Neural cell (in vitro differentiated cells): Measurements from ENCODE around the gene SMIM26. TPM values are rescaled to one million over a fixed set of nuclear protein-coding genes. Genes with fewer than 3 reads are reported as not detected.

Experiments used
- H2AFZ ChIP-seq: fragments of 200-600, 300-800 bp; sonication (generic), shearing (Covaris generic); 2 replicates; pipeline ENCODE4 v1.6.0; 2014; ENCODE audit warnings: low read depth, mild to moderate bottlenecking, antibody characterized with exemption, low read length, moderate library complexity
- H3F3A ChIP-seq: fragments of 200-600 bp; shearing (Covaris generic); 2 replicates; pipeline ENCODE4 v1.6.1; 2016; ENCODE audit warnings: mild to moderate bottlenecking, moderate library complexity, mixed read lengths, antibody characterized with exemption, low read length; ENCODE audit not compliant: insufficient read depth, poor library complexity, severe bottlenecking
- H3K27ac ChIP-seq: fragments of 200-600, 300-800 bp; sonication (generic), shearing (Covaris generic); 2 replicates; pipeline ENCODE4 v1.5.1; 2014; ENCODE audit warnings: mild to moderate bottlenecking, low read length, moderate library complexity
- H3K27me3 ChIP-seq: fragments of 300-800, 200-600 bp; sonication (generic), shearing (Covaris generic); 2 replicates; pipeline ENCODE4 v1.6.0; 2014; ENCODE audit warnings: mild to moderate bottlenecking, low read depth, low read length, moderate library complexity; ENCODE audit not compliant: insufficient read depth
- H3K36me3 ChIP-seq: fragments of 300-800, 200-600 bp; sonication (generic), shearing (Covaris generic); 2 replicates; pipeline ENCODE4 v1.5.1; 2014; ENCODE audit warnings: mild to moderate bottlenecking, antibody characterized with exemption, low read length, moderate library complexity; ENCODE audit not compliant: insufficient read depth
- H3K4me2 ChIP-seq: fragments of 300-800, 200-600 bp; sonication (generic), shearing (Covaris generic); 2 replicates; pipeline ENCODE4 v1.6.0; 2014; ENCODE audit warnings: mild to moderate bottlenecking, low read length
- H3K4me3 ChIP-seq: fragments of 300-800, 200-600 bp; sonication (generic), shearing (Covaris generic); 2 replicates; pipeline ENCODE4 v1.5.1; 2014; ENCODE audit warnings: mild to moderate bottlenecking, low read length, moderate library complexity
- H3K79me2 ChIP-seq: fragments of 200-600 bp; shearing (Covaris generic); replicated peaks from 2 replicates; pipeline ENCODE4 v1.6.0; 2014; ENCODE audit warnings: mild to moderate bottlenecking, low read length, moderate library complexity; ENCODE audit not compliant: insufficient read depth
- H3K9ac ChIP-seq: fragments of 300-800, 200-600 bp; sonication (generic), shearing (Covaris generic); 2 replicates; pipeline ENCODE4 v1.6.1; 2016; ENCODE audit warnings: mild to moderate bottlenecking, low read length, mixed read lengths
- H3K9me2 ChIP-seq: fragments of 200-600 bp; shearing (Covaris generic); 2 replicates; pipeline ENCODE4 v1.6.1; 2016; ENCODE audit warnings: mild to moderate bottlenecking, low read length, mixed read lengths; ENCODE audit not compliant: insufficient read depth
- H3K9me3 ChIP-seq: fragments of 200-600, 300-800 bp; sonication (generic), shearing (Covaris generic); 2 replicates; pipeline ENCODE4 v1.6.1; 2016; ENCODE audit warnings: mild to moderate bottlenecking, mixed run types, low read length, moderate library complexity, mixed read lengths
- H4K20me1 ChIP-seq: fragments of 200-600 bp; shearing (Covaris generic); 2 replicates; pipeline ENCODE4 v1.6.1; 2016; ENCODE audit warnings: mild to moderate bottlenecking, mixed run types; ENCODE audit not compliant: insufficient read depth
- CTCF ChIP-seq: fragments of 450-650 bp; IDR thresholded peaks from 2 replicates; pipeline ENCODE4 v1.5.1; 2014; ENCODE audit warnings: antibody characterized with exemption, mild to moderate bottlenecking, moderate library complexity; ENCODE audit not compliant: poor library complexity, severe bottlenecking
- EP300 ChIP-seq: fragments of 450-650 bp; conservative IDR thresholded peaks from 2 replicates; pipeline ENCODE4 v1.6.1; 2014; ENCODE audit warnings: antibody characterized with exemption, mild to moderate bottlenecking, moderate library complexity; ENCODE audit not compliant: poor library complexity, severe bottlenecking
- EZH2 ChIP-seq: fragments of 200-600, 300-800 bp; shearing (Covaris generic), sonication (generic); IDR thresholded peaks from 2 replicates; pipeline ENCODE4 v1.6.1; 2014; ENCODE audit warnings: antibody characterized with exemption, low read length, borderline replicate concordance, mild to moderate bottlenecking; ENCODE audit not compliant: insufficient read depth, poor library complexity, severe bottlenecking
- MXI1 ChIP-seq: fragments of 450-650 bp; conservative IDR thresholded peaks from 2 replicates; pipeline ENCODE4 v1.6.1; 2014; ENCODE audit warnings: antibody characterized with exemption, mild to moderate bottlenecking; ENCODE audit not compliant: poor library complexity, severe bottlenecking
- POLR2AphosphoS5 ChIP-seq: IDR thresholded peaks from 2 replicates; pipeline ENCODE4 v1.6.1; 2012
- RAD21 ChIP-seq: fragments of 450-650 bp; conservative IDR thresholded peaks from 2 replicates; pipeline ENCODE4 v1.6.1; 2014; ENCODE audit warnings: antibody characterized with exemption, mild to moderate bottlenecking, moderate library complexity
- REST ChIP-seq: IDR thresholded peaks from 2 replicates; pipeline ENCODE4 v1.6.1; 2012; ENCODE audit warnings: borderline replicate concordance
- SMC3 ChIP-seq: fragments of 450-650 bp; conservative IDR thresholded peaks from 2 replicates; pipeline ENCODE4 v1.6.1; 2014; ENCODE audit warnings: antibody characterized with exemption, mild to moderate bottlenecking, moderate library complexity; ENCODE audit not compliant: poor library complexity
- TAF1 ChIP-seq: IDR thresholded peaks from 2 replicates; pipeline ENCODE4 v1.6.1; 2012; ENCODE audit warnings: low read depth
- polyA plus RNA-seq: library from polyadenylated mRNA; depleted of rRNA; stranded (reverse); fragments of >200 nt; gene quantifications from 2 replicates; pipeline ENCODE4 v1.2.3, GENCODE V29; 2014

The SMIM26 gene
- polyA plus RNA-seq, 1 donor from 2014 or later, result 215 TPM

GRCh38 chr20:18545566-18545965 is 21.7 kb upstream of the SMIM26 start:
- Histone ChIP-seq H3K36me3 (peaks cover 5% of the 10 kb centered on the region), H3K4me3 (no peak overlapping the region), H4K20me1 (no peaks in the 10 kb centered on the region), H3K27ac (no peak overlapping the region), H3K27me3 (no peaks in the 10 kb centered on the region), H2AFZ (no peak overlapping the region), H3F3A (no peaks in the 10 kb centered on the region), H3K9ac (no peak overlapping the region), H3K79me2 (no peaks in the 10 kb centered on the region), H3K9me2 (no peaks in the 10 kb centered on the region), H3K4me2 (no peak overlapping the region), H3K9me3 (no peaks in the 10 kb centered on the region)
- TF ChIP-seq EZH2, result no peak
- TF ChIP-seq TAF1, result no peak
- no peak for TF ChIP-seq CTCF
- no peak for TF ChIP-seq SMC3
- no peak for TF ChIP-seq RAD21
- no peak for TF ChIP-seq EP300
- TF ChIP-seq REST, result no peak
- no peak for TF ChIP-seq POLR2AphosphoS5
- TF ChIP-seq MXI1, result no peak

- TF ChIP-seq POLR2AphosphoS5 (no peak), TAF1 (no peak), REST (no peak), MXI1 (no peak), EP300 (no peak)
- no peak overlapping the region for H3K27ac ChIP-seq
- H3K9me3 ChIP-seq, result no peaks in the 10 kb centered on the region
- H3K9me2 ChIP-seq, result no peaks in the 10 kb centered on the region
- H3K79me2 ChIP-seq, result no peaks in the 10 kb centered on the region
- no peak overlapping the region for H2AFZ ChIP-seq
- H3F3A ChIP-seq, result no peaks in the 10 kb centered on the region
- peaks cover 5% of the 10 kb centered on the region for H3K36me3 ChIP-seq
- no peak overlapping the region for H3K4me2 ChIP-seq
- no peaks in the 10 kb centered on the region for H4K20me1 ChIP-seq
- no peak overlapping the region for H3K4me3 ChIP-seq
- H3K27me3 ChIP-seq, result no peaks in the 10 kb centered on the region
- no peak overlapping the region for H3K9ac ChIP-seq
Observed at GRCh38 chr20:18548465-18548864, 18.8 kb upstream of the SMIM26 start.
